ENCODE data around the gene KRTAP2-2.

Gene KRTAP2-2

GRCh38 chr17:41029633-41030245, 25.3 kb downstream of the KRTAP2-2 start, which contains the start of gene KRTAP1-4:
Gene KRTAP1-4 (minus strand): TSS chr17:41030195. CDS start chr17:41030078, 117 bp downstream.
- Histone ChIP-seq H3K36me3 (ENCODE audit: insufficient read depth, low read length) (no peaks in the 10 kb centered on the region), H4K20me1 (ENCODE audit: insufficient read depth, low read length, poor library complexity, severe bottlenecking) (no peaks in the 10 kb centered on the region), H3F3A (ENCODE audit: low read depth) (no peaks in the 10 kb centered on the region), H3K9me3 (ENCODE audit: insufficient read depth, low read depth, low read length) (no peaks in the 10 kb centered on the region), H3K79me2 (ENCODE audit: insufficient read depth, low read length) (no peaks in the 10 kb centered on the region), H3K4me1 (ENCODE audit: insufficient read depth, low read length, poor library complexity, severe bottlenecking) (no peaks in the 10 kb centered on the region), H2AFZ (ENCODE audit: low read length) (no peak within 1 kb of the TSS), H3K9me2 (replicated peaks; ENCODE audit: low read depth, low read length) (no peaks in the 10 kb centered on the region), H3K4me2 (ENCODE audit: low read depth, low read length, poor library complexity, severe bottlenecking) (no peak within 1 kb of the TSS), H3K9ac (ENCODE audit: low read depth, low read length, poor library complexity, severe bottlenecking) (no peak within 1 kb of the TSS), H3K4me3 (ENCODE audit: low read length, poor library complexity, severe bottlenecking) (no peak within 1 kb of the TSS), H3K27me3 (ENCODE audit: insufficient read depth, low read length, poor library complexity, severe bottlenecking) (no peaks in the 10 kb centered on the region)
- TF ChIP-seq, protein P1, sequence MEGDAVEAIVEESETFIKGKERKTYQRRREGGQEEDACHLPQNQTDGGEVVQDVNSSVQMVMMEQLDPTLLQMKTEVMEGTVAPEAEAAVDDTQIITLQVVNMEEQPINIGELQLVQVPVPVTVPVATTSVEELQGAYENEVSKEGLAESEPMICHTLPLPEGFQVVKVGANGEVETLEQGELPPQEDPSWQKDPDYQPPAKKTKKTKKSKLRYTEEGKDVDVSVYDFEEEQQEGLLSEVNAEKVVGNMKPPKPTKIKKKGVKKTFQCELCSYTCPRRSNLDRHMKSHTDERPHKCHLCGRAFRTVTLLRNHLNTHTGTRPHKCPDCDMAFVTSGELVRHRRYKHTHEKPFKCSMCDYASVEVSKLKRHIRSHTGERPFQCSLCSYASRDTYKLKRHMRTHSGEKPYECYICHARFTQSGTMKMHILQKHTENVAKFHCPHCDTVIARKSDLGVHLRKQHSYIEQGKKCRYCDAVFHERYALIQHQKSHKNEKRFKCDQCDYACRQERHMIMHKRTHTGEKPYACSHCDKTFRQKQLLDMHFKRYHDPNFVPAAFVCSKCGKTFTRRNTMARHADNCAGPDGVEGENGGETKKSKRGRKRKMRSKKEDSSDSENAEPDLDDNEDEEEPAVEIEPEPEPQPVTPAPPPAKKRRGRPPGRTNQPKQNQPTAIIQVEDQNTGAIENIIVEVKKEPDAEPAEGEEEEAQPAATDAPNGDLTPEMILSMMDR (conservative IDR thresholded peaks at IDR 0.05; ENCODE audit: low read length) = no peak
- no peak for TF ChIP-seq EZH2phosphoT487 (IDR thresholded peaks at IDR 0.05; ENCODE audit: borderline replicate concordance)

- no peak within 1 kb of the TSS for H3K4me3 ChIP-seq (ENCODE audit: low read length, poor library complexity, severe bottlenecking)
- no peak for TF ChIP-seq EZH2phosphoT487 (IDR thresholded peaks at IDR 0.05; ENCODE audit: borderline replicate concordance)
- TF ChIP-seq, protein P1 (conservative IDR thresholded peaks at IDR 0.05; ENCODE audit: low read length) = no peak
- no peaks in the 10 kb centered on the region for H3K4me1 ChIP-seq (ENCODE audit: insufficient read depth, low read length, poor library complexity, severe bottlenecking)
- H3K36me3 ChIP-seq (ENCODE audit: insufficient read depth, low read length) = no peaks in the 10 kb centered on the region
- H4K20me1 ChIP-seq (ENCODE audit: insufficient read depth, low read length, poor library complexity, severe bottlenecking) = no peaks in the 10 kb centered on the region
- no peaks in the 10 kb centered on the region for H3K79me2 ChIP-seq (ENCODE audit: insufficient read depth, low read length)
- H3K27me3 ChIP-seq (ENCODE audit: insufficient read depth, low read length, poor library complexity, severe bottlenecking) = no peaks in the 10 kb centered on the region
- H2AFZ ChIP-seq (ENCODE audit: low read length) = no peak within 1 kb of the TSS
- H3F3A ChIP-seq (ENCODE audit: low read depth) = no peaks in the 10 kb centered on the region
- no peak within 1 kb of the TSS for H3K4me2 ChIP-seq (ENCODE audit: low read depth, low read length, poor library complexity, severe bottlenecking)
- no peaks in the 10 kb centered on the region for H3K9me3 ChIP-seq (ENCODE audit: insufficient read depth, low read depth, low read length)
- no peaks in the 10 kb centered on the region for H3K9me2 ChIP-seq (replicated peaks; ENCODE audit: low read depth, low read length)
- no peak within 1 kb of the TSS for H3K9ac ChIP-seq (ENCODE audit: low read depth, low read length, poor library complexity, severe bottlenecking)
Observed at GRCh38 chr17:41026715-41027471, 28.1 kb downstream of the KRTAP2-2 start, which contains the start of gene KRTAP1-5. Gene KRTAP1-5 (minus strand): TSS chr17:41027208. CDS start chr17:41027155, 53 bp downstream.

GRCh38 chr17:41024697-41025096, 30.3 kb downstream of the KRTAP2-2 start:
- H3K9me3 ChIP-seq (ENCODE audit: insufficient read depth, low read depth, low read length) = no peaks in the 10 kb centered on the region
- no peaks in the 10 kb centered on the region for H3K79me2 ChIP-seq (ENCODE audit: insufficient read depth, low read length)
- H3F3A ChIP-seq (ENCODE audit: low read depth) = no peaks in the 10 kb centered on the region
- no peaks in the 10 kb centered on the region for H3K9me2 ChIP-seq (replicated peaks; ENCODE audit: low read depth, low read length)
- no peaks in the 10 kb centered on the region for H4K20me1 ChIP-seq (ENCODE audit: insufficient read depth, low read length, poor library complexity, severe bottlenecking)
- no peaks in the 10 kb centered on the region for H3K4me1 ChIP-seq (ENCODE audit: insufficient read depth, low read length, poor library complexity, severe bottlenecking)
- H3K27me3 ChIP-seq (ENCODE audit: insufficient read depth, low read length, poor library complexity, severe bottlenecking) = no peaks in the 10 kb centered on the region
- no peaks in the 10 kb centered on the region for H3K36me3 ChIP-seq (ENCODE audit: insufficient read depth, low read length)
- TF ChIP-seq, protein P1 (conservative IDR thresholded peaks at IDR 0.05; ENCODE audit: low read length) = no peak
- TF ChIP-seq EZH2phosphoT487 (IDR thresholded peaks at IDR 0.05; ENCODE audit: borderline replicate concordance) = no peak
- no peak overlapping the region for H3K9ac ChIP-seq (ENCODE audit: low read depth, low read length, poor library complexity, severe bottlenecking)
- no peak overlapping the region for H3K4me3 ChIP-seq (ENCODE audit: low read length, poor library complexity, severe bottlenecking)
- no peak overlapping the region for H2AFZ ChIP-seq (ENCODE audit: low read length)
- H3K4me2 ChIP-seq (ENCODE audit: low read depth, low read length, poor library complexity, severe bottlenecking) = no peak overlapping the region

Data from Loucy (cell line).